Peyer's patch (tissue), 4 donors: ENCODE data around the gene ARFGAP3. TPM values are rescaled to one million over a fixed set of nuclear protein-coding genes. Genes with fewer than 3 reads are reported as not detected.

Experiments
- DNase-seq, 3 donors: peaks; one replicate each; pipeline ENCODE4 v3.0.0-alpha.2; 2017 to 2019
- H3K27ac ChIP-seq, 4 donors: fragments of 200-600 bp; sonication (generic); one replicate each; pipeline ENCODE4 v1.5.1; 2016 to 2019
- H3K27me3 ChIP-seq, 2 donors: fragments of 200-600 bp; sonication (generic); one replicate each; pipeline ENCODE4 v1.5.1; 2019
- H3K36me3 ChIP-seq, 3 donors: fragments of 200-600 bp; sonication (generic); one replicate each; pipeline ENCODE4 v1.5.1; 2016 to 2019
- H3K4me1 ChIP-seq, 4 donors: fragments of 200-600 bp; sonication (generic); one replicate each; pipeline ENCODE4 v1.5.1; 2016 to 2019
- H3K4me3 ChIP-seq, 4 donors: fragments of 200-600 bp; sonication (generic); 1 replicate in 3 of 4; 2 replicates in 1 of 4; pipeline ENCODE4 v1.5.1; 2016 to 2019; ENCODE audit warnings: mild to moderate bottlenecking in 1 of 4
- H3K9me3 ChIP-seq, 4 donors: fragments of 200-600 bp; sonication (generic); one replicate each; pipeline ENCODE4 v1.5.1; 2016 to 2019; ENCODE audit warnings: mild to moderate bottlenecking in 1 of 4
- CTCF ChIP-seq, 6 experiments: fragments of 450-650 bp in 4 of 6; fragments of 200-600 bp in 2 of 6; sonication (generic) in 1 of 6; IDR thresholded peaks; one replicate each; pipeline ENCODE4 v1.5.1; 2017 to 2019; ENCODE audit warnings: antibody characterized with exemption in 6 of 6, mild to moderate bottlenecking in 3 of 6, moderate library complexity in 1 of 6
- POLR2A ChIP-seq, 2 donors: fragments of 450-650 bp; IDR thresholded peaks; one replicate each; pipeline ENCODE4 v1.5.1; 2017; ENCODE audit warnings: antibody characterized with exemption in 2 of 2, mild to moderate bottlenecking in 2 of 2, moderate library complexity in 2 of 2
- total RNA-seq, 4 donors: library from RNA; depleted of rRNA; stranded (reverse); fragments of >200 nt; gene quantifications; one replicate each; pipeline ENCODE4 v1.1.0, GENCODE V29; 2016

ARFGAP3 gene
- total RNA-seq, 4 donors from 2014 or later: 31.4 to 87.0 (median 57.8) TPM

DNA sequence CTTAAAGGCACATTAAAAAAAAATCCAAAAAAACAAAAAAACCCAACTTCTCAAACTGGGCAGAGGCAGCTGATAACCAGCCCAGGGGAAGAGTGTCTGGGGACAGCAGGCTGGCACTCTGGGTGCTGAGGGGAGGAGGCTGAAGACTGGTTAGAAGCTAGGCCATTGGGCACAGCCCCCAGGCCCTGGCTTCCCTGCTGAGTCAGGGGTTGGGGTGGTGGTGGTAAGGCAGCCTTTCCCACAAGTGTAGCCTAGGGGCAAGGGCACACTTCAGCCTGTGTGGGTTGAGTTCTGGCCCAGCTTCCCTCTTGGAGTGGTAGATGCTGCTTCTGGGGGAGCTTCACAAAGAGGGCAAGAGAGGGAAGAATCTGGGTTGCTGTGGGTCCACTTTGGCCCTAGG is 16.3 kb upstream of the ARFGAP3 start:
- no peak for TF ChIP-seq CTCF (IDR thresholded peaks at IDR 0.05)
- no peak for TF ChIP-seq POLR2A (IDR thresholded peaks at IDR 0.05)
- no peak overlapping the region for H3K27ac ChIP-seq
- H3K36me3 ChIP-seq: peaks cover 0 to 87% (median 0%) of the 10 kb centered on the region in 3 donors
- no peak overlapping the region for H3K4me3 ChIP-seq
- no peaks in the 10 kb centered on the region for H3K27me3 ChIP-seq
- DNase-seq: no peak
- H3K9me3 ChIP-seq: no peaks in the 10 kb centered on the region
- no peaks in the 10 kb centered on the region for H3K4me1 ChIP-seq

DNA sequence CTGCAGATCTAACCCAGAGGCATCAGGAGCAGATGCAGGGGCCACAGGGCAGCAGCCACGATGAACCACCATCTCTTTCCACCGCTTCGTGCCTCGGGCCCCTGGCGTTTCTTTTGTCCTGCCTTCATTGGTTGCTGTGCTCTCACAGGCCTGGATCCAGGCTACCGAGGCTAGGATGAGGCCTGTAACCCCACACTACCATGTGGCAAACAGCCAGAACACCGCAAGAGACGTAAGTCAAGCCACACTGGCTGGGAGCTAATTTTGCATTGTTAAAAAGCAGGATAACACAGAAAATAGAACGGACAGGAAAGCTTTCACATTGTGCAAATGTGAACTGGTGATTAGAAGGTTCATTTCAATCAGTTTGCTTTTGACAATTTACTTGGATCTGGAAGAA is 15.7 kb upstream of the ARFGAP3 start:
- no peak overlapping the region for H3K4me3 ChIP-seq
- no peak overlapping the region for H3K27ac ChIP-seq
- TF ChIP-seq POLR2A (IDR thresholded peaks at IDR 0.05) (no peak), CTCF (IDR thresholded peaks at IDR 0.05) (no peak)
- H3K27me3 ChIP-seq: no peaks in the 10 kb centered on the region
- H3K4me1 ChIP-seq: no peaks in the 10 kb centered on the region
- peaks cover 0 to 82% (median 0%) of the 10 kb centered on the region in 3 donors for H3K36me3 ChIP-seq
- no peak for DNase-seq
- H3K9me3 ChIP-seq: no peaks in the 10 kb centered on the region

- DNase-seq: no peak
These were observed 14.3 kb upstream of the ARFGAP3 start for GRCh38 chr22:42871146-42872050.

DNA sequence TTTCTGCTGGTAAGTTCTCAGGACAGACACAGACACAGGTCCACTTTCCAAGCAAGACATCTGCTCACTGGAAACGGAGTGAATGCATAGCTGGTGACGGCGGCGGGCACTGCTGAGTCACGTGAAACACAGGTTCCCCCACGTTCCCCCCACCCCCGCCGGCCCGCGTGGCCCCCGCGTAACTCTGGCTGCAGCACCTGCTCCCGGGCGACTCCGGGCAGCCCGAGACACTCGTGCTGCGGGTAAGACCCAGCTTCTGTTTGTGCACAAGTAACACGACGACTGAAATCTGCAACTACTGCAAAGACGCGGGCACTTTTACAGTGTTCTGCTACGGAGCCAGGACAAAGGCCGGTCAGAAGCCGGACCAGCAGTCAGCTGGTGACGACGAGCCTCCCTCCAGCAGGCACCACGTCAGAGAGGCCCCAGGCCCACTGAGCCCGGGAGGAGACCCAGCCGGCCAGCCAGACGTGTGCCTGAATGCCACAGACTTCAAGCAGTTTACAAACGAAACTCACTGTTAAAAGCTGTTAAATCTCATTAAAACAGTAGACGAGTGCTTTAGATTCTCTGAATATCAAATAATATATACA is 12.9 kb upstream of the ARFGAP3 start:
- Histone ChIP-seq H3K9me3 (no peaks in the 10 kb centered on the region), H3K4me1 (no peaks in the 10 kb centered on the region), H3K4me3 (no peak overlapping the region), H3K36me3 (peaks cover 0 to 54% (median 0%) of the 10 kb centered on the region in 3 donors), H3K27me3 (no peaks in the 10 kb centered on the region), H3K27ac (no peak overlapping the region)
- TF ChIP-seq CTCF (IDR thresholded peaks at IDR 0.05) (no peak), POLR2A (IDR thresholded peaks at IDR 0.05) (no peak)
- DNase-seq: no peak

More at GRCh38 chr22:42871146-42872050, 14.3 kb upstream of the ARFGAP3 start:
- TF ChIP-seq CTCF (IDR thresholded peaks at IDR 0.05): no peak
- TF ChIP-seq POLR2A (IDR thresholded peaks at IDR 0.05): no peak
- Histone ChIP-seq H3K9me3 (no peaks in the 10 kb centered on the region), H3K27me3 (no peaks in the 10 kb centered on the region), H3K4me1 (no peaks in the 10 kb centered on the region), H3K36me3 (peaks cover 0 to 68% (median 0%) of the 10 kb centered on the region in 3 donors), H3K27ac (no peak overlapping the region), H3K4me3 (no peak overlapping the region)

GRCh38 chr22:42869463-42869862 is 12.4 kb upstream of the ARFGAP3 start:
- no peak overlapping the region for H3K4me3 ChIP-seq

More at GRCh38 chr22:42869463-42869862, 12.4 kb upstream of the ARFGAP3 start:
- Histone ChIP-seq H3K9me3 (no peaks in the 10 kb centered on the region), H3K27ac (no peak overlapping the region), H3K4me1 (no peaks in the 10 kb centered on the region), H3K36me3 (peaks cover 0 to 48% (median 0%) of the 10 kb centered on the region in 3 donors), H3K27me3 (no peaks in the 10 kb centered on the region)
- DNase-seq: no peak
- TF ChIP-seq CTCF (IDR thresholded peaks at IDR 0.05) (no peak), POLR2A (IDR thresholded peaks at IDR 0.05) (no peak)
